HepG2 (cell line): Measurements from ENCODE around the gene THADA. TPM values are rescaled to one million over a fixed set of nuclear protein-coding genes. Genes with fewer than 3 reads are reported as not detected.

Experiments used
- ATAC-seq: fragments of 200-7000 bp; cut with Tn5 transposase; 3 replicates; pipeline ENCODE4 v1.9.1; 2020; ENCODE audit warnings: mild to moderate bottlenecking, moderate library complexity
- BruUV-seq: library from RNA; stranded (reverse); fragments of 400-500 nt; replicated peaks from 2 replicates; lab custom pipeline; 2021; lab: Mats Ljungman, UMichigan
- CTCF ChIA-PET: fragments of 300-600 bp; formaldehyde crosslinking; extraction: SDS; loops from one replicate; lab custom pipeline; 2021; ENCODE audit warnings: low total read pairs, inconsistent platforms, low intra/inter-chr PET ratio; lab: Yijun Ruan, JAX
- POLR2A ChIA-PET: fragments of 350-600 bp; sonication (Branson Sonifier 250); formaldehyde crosslinking; loops from one replicate; lab custom pipeline; 2020; ENCODE audit warnings: antibody characterized with exemption, inconsistent platforms; lab: Yijun Ruan, JAX
- DNase-seq: peaks from one replicate; pipeline ENCODE4 v3.0.0-alpha.2; 2015; ENCODE audit warnings: low spot score
- FAIRE-seq: peaks from 3 replicates; lab custom pipeline; 2011; peaks lifted over from hg19 to GRCh38; lab: Jason Lieb, UNC
- H2AFZ ChIP-seq: one replicate; pipeline ENCODE4 v1.6.1; 2011; ENCODE audit warnings: low read length, inconsistent platforms
- H3K27ac ChIP-seq: fragments of 300-600 bp; 3 replicates; pipeline ENCODE4 v1.8.0; 2011; ENCODE audit warnings: mixed run types, mild to moderate bottlenecking, mixed read lengths, low read length, inconsistent platforms; ENCODE audit not compliant: insufficient read depth; ENCODE audit errors: extremely low read length
- H3K27me3 ChIP-seq, 2 experiments: fragments of 200-600 bp in 1 of 2; 2 replicates in 1 of 2; 3 replicates in 1 of 2; pipeline versions ENCODE4 v1.6.0 to v1.8.0; 2011; ENCODE audit warnings: low read length in 2 of 2, mild to moderate bottlenecking in 2 of 2, moderate library complexity in 2 of 2, inconsistent platforms in 1 of 2; ENCODE audit not compliant: insufficient read depth in 2 of 2, control insufficient read depth in 1 of 2
- H3K36me3 ChIP-seq, 2 experiments: fragments of 200-600 bp in 1 of 2; replicated peaks in 1 of 2; 2 replicates in 1 of 2; 3 replicates in 1 of 2; pipeline versions ENCODE4 v1.5.1 to v1.8.0; 2011; ENCODE audit warnings: low read length in 2 of 2, inconsistent platforms in 1 of 2; ENCODE audit not compliant: insufficient read depth in 2 of 2, control insufficient read depth in 1 of 2
- H3K4me1 ChIP-seq: 2 replicates; pipeline ENCODE4 v1.5.1; 2012; ENCODE audit warnings: low read length, inconsistent platforms; ENCODE audit not compliant: insufficient read depth
- H3K4me2 ChIP-seq: 2 replicates; pipeline ENCODE4 v1.6.0; 2011; ENCODE audit warnings: low read depth, low read length, inconsistent platforms
- H3K4me3 ChIP-seq, 3 experiments: fragments of 200-600 bp in 1 of 3; sonication (generic), shearing (Covaris generic) in 1 of 3; replicated peaks in 1 of 3; 2 replicates each; pipeline ENCODE4 v1.5.1; 2011 to 2016; ENCODE audit warnings: low read length in 3 of 3, inconsistent platforms in 2 of 3, low read depth in 2 of 3, mild to moderate bottlenecking in 2 of 3, control low read depth in 1 of 3, mixed read lengths in 1 of 3; ENCODE audit not compliant: insufficient read depth in 1 of 3
- H3K79me2 ChIP-seq: one replicate; pipeline ENCODE4 v1.6.1; 2011; ENCODE audit warnings: low read length, inconsistent platforms; ENCODE audit not compliant: insufficient read depth
- H3K9ac ChIP-seq: 2 replicates; pipeline ENCODE4 v1.6.0; 2011; ENCODE audit warnings: mild to moderate bottlenecking, low read depth, low read length, inconsistent platforms; ENCODE audit not compliant: insufficient read depth
- H3K9me3 ChIP-seq: 2 replicates; pipeline ENCODE4 v1.5.1; 2012; ENCODE audit warnings: mild to moderate bottlenecking, low read length
- H4K20me1 ChIP-seq: 2 replicates; pipeline ENCODE4 v1.6.0; 2011; ENCODE audit warnings: inconsistent platforms, mild to moderate bottlenecking, low read length, moderate library complexity; ENCODE audit not compliant: insufficient read depth
- CHD4 ChIP-seq: fragments of 200-600 bp; sonication (generic); IDR thresholded peaks from 2 replicates; pipeline ENCODE4 v1.7.0; 2017; ENCODE audit warnings: mild to moderate bottlenecking, low read length, borderline replicate concordance
- NFE2L1 ChIP-seq: sonication (generic); formaldehyde crosslinking; IDR thresholded peaks from 2 replicates; pipeline ENCODE4 v1.4.0; 2020; ENCODE audit warnings: missing genetic modification reagents, mild to moderate bottlenecking, borderline replicate concordance
- PHF8 ChIP-seq: sonication (generic); formaldehyde crosslinking; IDR thresholded peaks from 2 replicates; pipeline ENCODE4 v1.5.0; 2020; ENCODE audit warnings: missing genetic modification reagents
- PREB ChIP-seq: sonication (generic); formaldehyde crosslinking; IDR thresholded peaks from 2 replicates; pipeline ENCODE4 v1.4.0; 2020; ENCODE audit warnings: missing genetic modification reagents
- SNAI1 ChIP-seq: sonication (generic); formaldehyde crosslinking; IDR thresholded peaks from 2 replicates; pipeline ENCODE4 v1.5.0; 2020; ENCODE audit warnings: mild to moderate bottlenecking, missing genetic modification reagents, borderline replicate concordance
- ZHX1 ChIP-seq: sonication (generic); formaldehyde crosslinking; IDR thresholded peaks from 2 replicates; pipeline ENCODE4 v1.8.1; 2022; ENCODE audit warnings: low read depth, mild to moderate bottlenecking, missing genetic modification reagents
- ZNF253 ChIP-seq: sonication (generic); formaldehyde crosslinking; IDR thresholded peaks from 2 replicates; pipeline ENCODE4 v1.8.0; 2022; ENCODE audit warnings: mild to moderate bottlenecking, missing genetic modification reagents, borderline replicate concordance
- WGBS: methylation state at CpG from one replicate; pipeline ENCODE4 v1.1.6; 2017; ENCODE audit warnings: low lambda C conversion rate; 5-methylcytosine and 5-hydroxymethylcytosine counted together
- in situ Hi-C: cut with HindIII; loops from 2 replicates; pipeline ENCODE4 v1.10.0; 2017; ENCODE audit warnings: low pct_unique_long_range_greater_than_20kb; ENCODE audit not compliant: extremely low pct_ligation_motif_present
- intact Hi-C: fragments of 100-400 bp; cut with micrococcal nuclease; formaldehyde crosslinking; loops from one replicate; pipeline ENCODE4 v1.10.0; 2022; ENCODE audit not compliant: unreplicated experiment
- polyA plus RNA-seq, 8 experiments: library from polyadenylated mRNA; depleted of rRNA in 3 of 8; stranded (reverse) in 7 of 8; unstranded in 1 of 8; fragments of >200 nt; fragmentation: Illumina TruSeq in 4 of 8; extraction: Trizol in 4 of 8; gene quantifications; 2 replicates each; pipeline versions ENCODE4 v1.2.1 to v1.2.3, GENCODE V29; 2011 to 2016; ENCODE audit warnings: low read depth in 4 of 8, missing spikeins in 1 of 8, mixed read lengths in 1 of 8; ENCODE audit not compliant: insufficient read depth in 1 of 8
- total RNA-seq, 5 experiments: library from RNA; depleted of rRNA; stranded (reverse); fragments of >200 nt; fragmentation: Illumina TruSeq; extraction: Trizol; gene quantifications; 2 replicates each; pipeline ENCODE4 v1.2.3, GENCODE V29; 2016; ENCODE audit warnings: low read depth in 1 of 5

Gene THADA
- total and polyA plus RNA-seq, 2 of the 13 experiments (the other 11 are each of a cell fraction or from before 2014, with no cell fraction given) = 12.7 to 21.7 TPM

GRCh38 chr2:43473767-43474166, 122.1 kb downstream of the THADA start:
- Histone ChIP-seq H3K4me3 (no peak overlapping the region), H4K20me1 (no peaks in the 10 kb centered on the region), H3K27me3 (no peaks in the 10 kb centered on the region), H2AFZ (no peak overlapping the region), H3K9me3 (no peaks in the 10 kb centered on the region), H3K4me1 (peaks cover 19% of the 10 kb centered on the region), H3K79me2 (no peaks in the 10 kb centered on the region)
- FAIRE-seq (no peak), ATAC-seq (no peak), DNase-seq (no peak)
- ChIA-PET POLR2A (no interaction called here), CTCF (no interaction called here)
- in situ Hi-C loops = no loop called here
- intact Hi-C loops = no loop called here
- BruUV-seq = no TSS peak
- 94% methylated on average over 8 of the region's 8 CpGs for WGBS
- no peak for TF ChIP-seq ZHX1 (CRISPR knock-in tag)
- no peak for TF ChIP-seq NFE2L1 (CRISPR knock-in tag)
- TF ChIP-seq ZNF253 = no peak
- TF ChIP-seq PREB = no peak
- TF ChIP-seq CHD4 = no peak
- TF ChIP-seq PHF8 (CRISPR knock-in tag) = no peak
- no peak for TF ChIP-seq SNAI1 (CRISPR knock-in tag)
- TF ChIP-seq, all 625 proteins: peak for 0
- no peak overlapping the region for H3K27ac ChIP-seq
- H3K36me3 ChIP-seq = no peaks in the 10 kb centered on the region; a peak in 1 of 5 replicates
- no peak overlapping the region for H3K4me2 ChIP-seq
- H3K9ac ChIP-seq = no peak overlapping the region
